HEK293 (cell line): ENCODE measurements around the gene CEP85L.

Experiments
- ZNF776 ChIP-seq: fragments of 450-650 bp; formaldehyde crosslinking; IDR thresholded peaks from 2 replicates; pipeline ENCODE4 v1.5.0; 2017; ENCODE audit warnings: missing biosample characterization, missing genetic modification characterization, borderline replicate concordance
- TF ChIP-seq, protein P1 (sequence below): fragments of 450-650 bp; formaldehyde crosslinking; IDR thresholded peaks from 2 replicates; pipeline ENCODE4 v1.5.1; 2016; ENCODE audit warnings: missing biosample characterization, missing genetic modification characterization, borderline replicate concordance
- TF ChIP-seq, protein P2 (sequence below): fragments of 450-650 bp; formaldehyde crosslinking; IDR thresholded peaks from 2 replicates; pipeline ENCODE4 v1.5.1; 2016; ENCODE audit warnings: missing biosample characterization, missing genetic modification characterization
- TF ChIP-seq, protein P3 (sequence below): fragments of 450-650 bp; formaldehyde crosslinking; IDR thresholded peaks from 2 replicates; pipeline ENCODE4 v1.5.1; 2016; ENCODE audit warnings: missing biosample characterization, missing genetic modification characterization

DNA sequence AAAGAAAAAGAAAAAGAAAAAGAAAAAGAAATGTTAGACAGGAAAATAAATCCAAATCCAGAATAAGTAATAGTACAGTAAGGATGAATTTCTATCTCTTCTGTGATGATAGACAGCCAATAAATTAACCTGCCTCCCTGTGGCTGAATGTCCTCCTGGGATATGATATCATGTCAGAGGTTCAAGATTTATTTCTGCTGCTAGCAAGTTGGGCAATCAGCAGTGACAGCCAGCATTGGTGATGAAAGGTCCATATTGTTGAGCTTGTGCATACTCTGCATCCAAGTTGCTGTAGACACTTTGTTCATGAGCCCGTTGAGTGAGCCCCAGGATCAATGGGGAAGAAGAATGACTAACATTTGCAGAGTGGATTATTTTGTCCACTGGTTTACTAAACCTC is 44.9 kb upstream of the CEP85L start:
- TF ChIP-seq, protein P1, sequence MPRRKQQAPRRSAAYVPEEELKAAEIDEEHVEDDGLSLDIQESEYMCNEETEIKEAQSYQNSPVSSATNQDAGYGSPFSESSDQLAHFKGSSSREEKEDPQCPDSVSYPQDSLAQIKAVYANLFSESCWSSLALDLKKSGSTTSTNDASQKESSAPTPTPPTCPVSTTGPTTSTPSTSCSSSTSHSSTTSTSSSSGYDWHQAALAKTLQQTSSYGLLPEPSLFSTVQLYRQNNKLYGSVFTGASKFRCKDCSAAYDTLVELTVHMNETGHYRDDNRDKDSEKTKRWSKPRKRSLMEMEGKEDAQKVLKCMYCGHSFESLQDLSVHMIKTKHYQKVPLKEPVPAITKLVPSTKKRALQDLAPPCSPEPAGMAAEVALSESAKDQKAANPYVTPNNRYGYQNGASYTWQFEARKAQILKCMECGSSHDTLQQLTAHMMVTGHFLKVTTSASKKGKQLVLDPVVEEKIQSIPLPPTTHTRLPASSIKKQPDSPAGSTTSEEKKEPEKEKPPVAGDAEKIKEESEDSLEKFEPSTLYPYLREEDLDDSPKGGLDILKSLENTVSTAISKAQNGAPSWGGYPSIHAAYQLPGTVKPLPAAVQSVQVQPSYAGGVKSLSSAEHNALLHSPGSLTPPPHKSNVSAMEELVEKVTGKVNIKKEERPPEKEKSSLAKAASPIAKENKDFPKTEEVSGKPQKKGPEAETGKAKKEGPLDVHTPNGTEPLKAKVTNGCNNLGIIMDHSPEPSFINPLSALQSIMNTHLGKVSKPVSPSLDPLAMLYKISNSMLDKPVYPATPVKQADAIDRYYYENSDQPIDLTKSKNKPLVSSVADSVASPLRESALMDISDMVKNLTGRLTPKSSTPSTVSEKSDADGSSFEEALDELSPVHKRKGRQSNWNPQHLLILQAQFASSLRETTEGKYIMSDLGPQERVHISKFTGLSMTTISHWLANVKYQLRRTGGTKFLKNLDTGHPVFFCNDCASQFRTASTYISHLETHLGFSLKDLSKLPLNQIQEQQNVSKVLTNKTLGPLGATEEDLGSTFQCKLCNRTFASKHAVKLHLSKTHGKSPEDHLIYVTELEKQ, result no peak
- TF ChIP-seq ZNF776 (tag by site-specific recombination), result no peak
- TF ChIP-seq, protein P2, sequence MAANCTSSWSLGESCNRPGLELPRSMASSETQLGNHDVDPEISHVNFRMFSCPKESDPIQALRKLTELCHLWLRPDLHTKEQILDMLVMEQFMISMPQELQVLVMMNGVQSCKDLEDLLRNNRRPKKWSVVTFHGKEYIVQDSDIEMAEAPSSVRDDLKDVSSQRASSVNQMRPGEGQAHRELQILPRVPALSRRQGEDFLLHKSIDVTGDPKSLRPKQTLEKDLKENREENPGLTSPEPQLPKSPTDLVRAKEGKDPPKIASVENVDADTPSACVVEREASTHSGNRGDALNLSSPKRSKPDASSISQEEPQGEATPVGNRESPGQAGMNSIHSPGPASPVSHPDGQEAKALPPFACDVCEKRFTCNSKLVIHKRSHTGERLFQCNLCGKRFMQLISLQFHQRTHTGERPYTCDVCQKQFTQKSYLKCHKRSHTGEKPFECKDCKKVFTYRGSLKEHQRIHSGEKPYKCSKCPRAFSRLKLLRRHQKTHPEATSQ, result no peak
- TF ChIP-seq, protein P3, sequence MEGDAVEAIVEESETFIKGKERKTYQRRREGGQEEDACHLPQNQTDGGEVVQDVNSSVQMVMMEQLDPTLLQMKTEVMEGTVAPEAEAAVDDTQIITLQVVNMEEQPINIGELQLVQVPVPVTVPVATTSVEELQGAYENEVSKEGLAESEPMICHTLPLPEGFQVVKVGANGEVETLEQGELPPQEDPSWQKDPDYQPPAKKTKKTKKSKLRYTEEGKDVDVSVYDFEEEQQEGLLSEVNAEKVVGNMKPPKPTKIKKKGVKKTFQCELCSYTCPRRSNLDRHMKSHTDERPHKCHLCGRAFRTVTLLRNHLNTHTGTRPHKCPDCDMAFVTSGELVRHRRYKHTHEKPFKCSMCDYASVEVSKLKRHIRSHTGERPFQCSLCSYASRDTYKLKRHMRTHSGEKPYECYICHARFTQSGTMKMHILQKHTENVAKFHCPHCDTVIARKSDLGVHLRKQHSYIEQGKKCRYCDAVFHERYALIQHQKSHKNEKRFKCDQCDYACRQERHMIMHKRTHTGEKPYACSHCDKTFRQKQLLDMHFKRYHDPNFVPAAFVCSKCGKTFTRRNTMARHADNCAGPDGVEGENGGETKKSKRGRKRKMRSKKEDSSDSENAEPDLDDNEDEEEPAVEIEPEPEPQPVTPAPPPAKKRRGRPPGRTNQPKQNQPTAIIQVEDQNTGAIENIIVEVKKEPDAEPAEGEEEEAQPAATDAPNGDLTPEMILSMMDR, result no peak
